H1 (cell line): ENCODE data around the gene ZSCAN18. TPM values are rescaled to one million over a fixed set of nuclear protein-coding genes. Genes with fewer than 3 reads are reported as not detected.

Source experiments
- CBX8 ChIP-seq: fragments of 300-800, 300-1000 bp; sonication (generic); IDR thresholded peaks from 2 replicates; pipeline ENCODE4 v1.7.1; 2016; ENCODE audit warnings: low read depth, low read length, borderline replicate concordance
- CEBPB ChIP-seq: IDR thresholded peaks from 2 replicates; pipeline ENCODE4 v1.6.1; 2012; ENCODE audit warnings: low read depth, low read length
- EZH2 ChIP-seq: fragments of 200-600 bp; sonication (generic); IDR thresholded peaks from 2 replicates; pipeline ENCODE4 v1.7.1; 2012; ENCODE audit warnings: low read depth, mild to moderate bottlenecking, moderate library complexity, low read length, inconsistent platforms; ENCODE audit not compliant: severe bottlenecking
- HDAC6 ChIP-seq: IDR thresholded peaks from one replicate; pipeline ENCODE4 v1.7.1; 2012; ENCODE audit warnings: low read depth, mild to moderate bottlenecking, inconsistent platforms, low read length, moderate library complexity
- polyA plus RNA-seq, 7 experiments: library from polyadenylated mRNA; depleted of rRNA in 3 of 7; stranded (reverse) in 5 of 7; unstranded in 2 of 7; fragments of >200 nt in 5 of 7; fragments of 200-250 nt in 2 of 7; gene quantifications; 1 replicate in 5 of 7; 2 replicates in 1 of 7; 4 replicates in 1 of 7; pipeline versions ENCODE4 v1.2.1 to v1.2.3, GENCODE V29; 2011 to 2013; ENCODE audit warnings: missing spikeins in 2 of 7, mixed read lengths in 2 of 7
- total RNA-seq: library from RNA; stranded (reverse); fragmentation: NEBNext Ultra II Directional; extraction: Animal tissue kit (Norgen Biotek cat#: 25700); gene quantifications from 2 replicates; pipeline ENCODE4 v1.2.1, GENCODE V29; 2021
- TF ChIP-seq, protein P1 (sequence below): IDR thresholded peaks from 2 replicates; pipeline ENCODE4 v1.6.1; 2011; ENCODE audit warnings: low read depth, mild to moderate bottlenecking, low read length; ENCODE audit not compliant: insufficient read depth

Gene ZSCAN18
- total and polyA plus RNA-seq, 2 of the 8 experiments (the other 6 are each of a cell fraction or from before 2014, with no cell fraction given), result 37.0 to 41.4 TPM

DNA sequence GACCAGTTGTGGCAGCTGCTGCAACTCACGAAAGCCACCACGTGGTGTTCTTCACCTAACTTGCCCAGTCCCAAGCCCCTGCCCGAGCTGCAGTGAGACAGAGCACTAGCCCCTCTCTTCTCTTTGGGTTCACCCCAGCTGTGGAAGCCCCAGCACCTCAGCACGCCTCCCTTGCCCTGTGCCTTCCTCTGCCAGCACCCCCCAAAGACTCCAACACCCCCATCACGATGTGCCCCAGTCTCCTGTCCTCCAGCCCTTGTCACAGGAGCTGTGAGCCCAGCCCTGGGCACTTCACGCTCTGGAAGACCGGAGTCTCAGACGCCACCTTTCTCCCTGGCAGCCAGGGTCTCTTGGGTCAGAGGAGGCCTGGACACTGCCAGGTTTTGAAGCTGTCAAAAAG, 41.2 kb downstream of the ZSCAN18 start (continued):
- TF ChIP-seq, protein P1, sequence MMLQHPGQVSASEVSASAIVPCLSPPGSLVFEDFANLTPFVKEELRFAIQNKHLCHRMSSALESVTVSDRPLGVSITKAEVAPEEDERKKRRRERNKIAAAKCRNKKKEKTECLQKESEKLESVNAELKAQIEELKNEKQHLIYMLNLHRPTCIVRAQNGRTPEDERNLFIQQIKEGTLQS, result no peak
- no peak for TF ChIP-seq EZH2
- TF ChIP-seq CEBPB, result no peak
- TF ChIP-seq HDAC6, result no peak
- no peak for TF ChIP-seq CBX8
- TF ChIP-seq, all 59 proteins: peak for 0
